K562 (cell line): ENCODE results near the gene KCNH2. TPM values are rescaled to one million over a fixed set of nuclear protein-coding genes. Genes with fewer than 3 reads are reported as not detected.
A peak's percentile ranks its signal among the peaks of the same experiment; 100 is the strongest.

ENCODE experiments used
- CBFA2T3 ChIP-seq: fragments of 450-650 bp; IDR thresholded peaks from 2 replicates; pipeline ENCODE4 v1.6.1; 2017
- FIP1L1 ChIP-seq: fragments of 200-400 bp; formaldehyde crosslinking; IDR thresholded peaks from 2 replicates; pipeline ENCODE4 v1.6.1; 2018; ENCODE audit warnings: mild to moderate bottlenecking, low read depth, low read length; ENCODE audit not compliant: poor library complexity, severe bottlenecking
- GATAD2A ChIP-seq: fragments of 450-650 bp; IDR thresholded peaks from 2 replicates; pipeline ENCODE4 v1.6.1; 2017
- HDAC1 ChIP-seq, 2 experiments: fragments of 450-650 bp; IDR thresholded peaks; 2 replicates each; pipeline ENCODE4 v1.6.1; 2016 to 2017; ENCODE audit warnings: inconsistent platforms in 1 of 2, mild to moderate bottlenecking in 1 of 2, moderate library complexity in 1 of 2
- KLF10 ChIP-seq: fragments of 250-450 bp; sonication (Bioruptor Pico); IDR thresholded peaks from 2 replicates; pipeline ENCODE4 v1.6.1; 2021; ENCODE audit warnings: matching md5 sums
- MTA1 ChIP-seq: fragments of 450-650 bp; IDR thresholded peaks from 2 replicates; pipeline ENCODE4 v1.6.1; 2017; ENCODE audit warnings: borderline replicate concordance
- NBN ChIP-seq: fragments of 450-650 bp; IDR thresholded peaks from 2 replicates; pipeline ENCODE4 v1.6.1; 2016; ENCODE audit warnings: low read depth, mild to moderate bottlenecking
- NCOA6 ChIP-seq: fragments of 450-650 bp; IDR thresholded peaks from 2 replicates; pipeline ENCODE4 v1.6.1; 2017; ENCODE audit warnings: mild to moderate bottlenecking
- PHF8 ChIP-seq: fragments of 200-600 bp; sonication (generic); IDR thresholded peaks from 2 replicates; pipeline ENCODE4 v1.6.1; 2012; ENCODE audit warnings: mixed run types, mild to moderate bottlenecking, inconsistent platforms, low read length, moderate library complexity, borderline replicate concordance
- PPARD ChIP-seq: fragments of 250-450 bp; sonication (Bioruptor Pico); IDR thresholded peaks from 2 replicates; pipeline ENCODE4 v1.8.0; 2022; ENCODE audit warnings: inconsistent platforms, mild to moderate bottlenecking, moderate library complexity
- RAD21 ChIP-seq, 2 experiments: fragments of 250-450 bp in 1 of 2; fragments of 450-650 bp in 1 of 2; sonication (Bioruptor Pico) in 1 of 2; formaldehyde crosslinking in 1 of 2; IDR thresholded peaks in 1 of 2; conservative IDR thresholded peaks in 1 of 2; 2 replicates each; pipeline versions ENCODE4 v1.4.0 to v1.8.0; 2020 to 2022; ENCODE audit warnings: mild to moderate bottlenecking in 2 of 2, moderate library complexity in 1 of 2
- RBM17 ChIP-seq: fragments of 200-400 bp; formaldehyde crosslinking; IDR thresholded peaks from 2 replicates; pipeline ENCODE4 v1.6.1; 2017; ENCODE audit warnings: low read depth, mild to moderate bottlenecking, low read length, borderline replicate concordance
- RFX1 ChIP-seq: fragments of 450-650 bp; IDR thresholded peaks from 2 replicates; pipeline ENCODE4 v1.6.1; 2016; ENCODE audit warnings: mild to moderate bottlenecking, moderate library complexity
- SMAD1 ChIP-seq: fragments of 150-350 bp; IDR thresholded peaks from 2 replicates; pipeline ENCODE4 v1.6.1; 2014; ENCODE audit warnings: low read length, low read depth; ENCODE audit not compliant: partially characterized antibody
- SP1 ChIP-seq: sonication (generic); formaldehyde crosslinking; IDR thresholded peaks from 2 replicates; pipeline ENCODE4 v1.8.1; 2022; ENCODE audit warnings: mild to moderate bottlenecking, missing genetic modification reagents
- ZEB2 ChIP-seq: fragments of 450-650 bp; IDR thresholded peaks from 2 replicates; pipeline ENCODE4 v1.6.1; 2016
- ZNF584 ChIP-seq: fragments of 200-800 bp; sonication (Bioruptor generic); IDR thresholded peaks from 2 replicates; pipeline ENCODE4 v1.6.1; 2016; ENCODE audit warnings: low read depth, mild to moderate bottlenecking, missing genetic modification characterization, missing compliant biosample characterization
- polyA plus RNA-seq, 8 experiments: library from polyadenylated mRNA; depleted of rRNA in 4 of 8; stranded (reverse) in 5 of 8; unstranded in 3 of 8; fragments of >200 nt; fragmentation: Nextera tagmentation in 2 of 8; fragmentation: Illumina TruSeq in 1 of 8; extraction: Ambion mirVana in 2 of 8; extraction: Trizol in 1 of 8; gene quantifications; 2 replicates each; pipeline versions ENCODE4 v1.2.1 to v1.2.3, GENCODE V29; 2011 to 2014; ENCODE audit warnings: inconsistent platforms in 1 of 8, missing spikeins in 1 of 8
- total RNA-seq, 7 experiments: library from RNA; depleted of rRNA in 6 of 7; stranded (reverse); fragments of >200 nt in 6 of 7; fragmentation: Illumina TruSeq in 2 of 7; extraction: Trizol in 2 of 7; gene quantifications; 2 replicates each; pipeline versions ENCODE4 v1.2.1 to v1.2.3, GENCODE V29; 2011 to 2021; ENCODE audit warnings: low replicate concordance in 1 of 7
- TF ChIP-seq, protein P1 (sequence below), 2 experiments: fragments of 450-650 bp; formaldehyde crosslinking in 1 of 2; IDR thresholded peaks; 2 replicates each; pipeline versions ENCODE4 v1.4.0 to v1.6.1; 2014 to 2020; ENCODE audit warnings: mild to moderate bottlenecking in 2 of 2, borderline replicate concordance in 1 of 2, low read depth in 1 of 2
- TF ChIP-seq, protein P2 (sequence below), 2 experiments: fragments of 450-650 bp in 1 of 2; sonication (generic) in 1 of 2; formaldehyde crosslinking; conservative IDR thresholded peaks; 2 replicates each; pipeline versions ENCODE4 v1.4.0 to v1.8.1; 2020 to 2022; ENCODE audit warnings: mild to moderate bottlenecking in 1 of 2, missing genetic modification reagents in 1 of 2

Gene KCNH2
- total and polyA plus RNA-seq, 9 of the 15 experiments (the other 6 are each of a cell fraction or from before 2014, with no cell fraction given) = 18.1 to 368 (median 218) TPM

DNA sequence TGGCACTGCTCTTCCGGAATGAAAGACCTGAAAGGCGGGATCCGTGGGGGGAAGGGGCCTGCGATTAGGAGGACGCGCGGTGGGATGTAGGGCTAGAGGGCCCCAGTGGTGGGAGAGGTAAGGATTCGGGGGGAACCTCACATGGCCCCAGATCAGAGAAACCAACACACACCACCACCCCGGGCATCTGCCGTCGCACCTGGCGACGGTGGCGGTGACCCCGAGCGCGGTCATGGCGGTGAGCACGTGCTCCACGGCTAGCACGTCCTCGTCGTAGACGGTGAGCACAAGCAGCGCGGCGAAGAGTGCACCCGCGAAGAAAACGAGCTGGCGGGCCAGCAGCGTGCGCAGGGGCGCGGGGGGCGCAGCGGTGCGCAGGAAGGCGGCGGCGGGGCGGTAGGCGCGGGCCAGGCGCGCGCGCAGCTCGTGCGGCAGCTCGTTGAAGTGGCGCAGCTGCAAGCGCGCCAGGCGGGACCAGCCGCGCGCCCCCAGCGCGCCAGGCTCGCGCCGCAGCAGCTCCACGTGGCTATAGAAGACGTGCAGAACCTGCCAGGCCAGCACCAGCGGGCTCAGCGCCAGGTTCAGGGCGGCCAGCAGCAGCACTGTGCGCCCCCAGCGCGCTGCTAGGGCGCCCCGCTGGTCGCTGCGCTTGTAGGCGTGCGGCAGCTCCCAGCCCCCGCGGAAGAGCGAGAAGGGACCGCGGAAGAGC lies 40.5 kb upstream of the KCNH2 start (continued):
- no peak for TF ChIP-seq KLF10 (CRISPR knock-in tag)
- TF ChIP-seq ZNF584 (CRISPR knock-in tag) = no peak
- no peak for TF ChIP-seq RBM17
- no peak for TF ChIP-seq NCOA6
- TF ChIP-seq SP1 (CRISPR knock-in tag) = no peak
- no peak for TF ChIP-seq PPARD (CRISPR knock-in tag)
- no peak for TF ChIP-seq GATAD2A
- TF ChIP-seq SMAD1 = no peak
- TF ChIP-seq HDAC1 (IDR thresholded peaks at IDR 0.05) = no peak
- TF ChIP-seq NBN = no peak
- no peak for TF ChIP-seq ZEB2
- TF ChIP-seq CBFA2T3 = no peak
- no peak for TF ChIP-seq RFX1
- TF ChIP-seq, protein P1, sequence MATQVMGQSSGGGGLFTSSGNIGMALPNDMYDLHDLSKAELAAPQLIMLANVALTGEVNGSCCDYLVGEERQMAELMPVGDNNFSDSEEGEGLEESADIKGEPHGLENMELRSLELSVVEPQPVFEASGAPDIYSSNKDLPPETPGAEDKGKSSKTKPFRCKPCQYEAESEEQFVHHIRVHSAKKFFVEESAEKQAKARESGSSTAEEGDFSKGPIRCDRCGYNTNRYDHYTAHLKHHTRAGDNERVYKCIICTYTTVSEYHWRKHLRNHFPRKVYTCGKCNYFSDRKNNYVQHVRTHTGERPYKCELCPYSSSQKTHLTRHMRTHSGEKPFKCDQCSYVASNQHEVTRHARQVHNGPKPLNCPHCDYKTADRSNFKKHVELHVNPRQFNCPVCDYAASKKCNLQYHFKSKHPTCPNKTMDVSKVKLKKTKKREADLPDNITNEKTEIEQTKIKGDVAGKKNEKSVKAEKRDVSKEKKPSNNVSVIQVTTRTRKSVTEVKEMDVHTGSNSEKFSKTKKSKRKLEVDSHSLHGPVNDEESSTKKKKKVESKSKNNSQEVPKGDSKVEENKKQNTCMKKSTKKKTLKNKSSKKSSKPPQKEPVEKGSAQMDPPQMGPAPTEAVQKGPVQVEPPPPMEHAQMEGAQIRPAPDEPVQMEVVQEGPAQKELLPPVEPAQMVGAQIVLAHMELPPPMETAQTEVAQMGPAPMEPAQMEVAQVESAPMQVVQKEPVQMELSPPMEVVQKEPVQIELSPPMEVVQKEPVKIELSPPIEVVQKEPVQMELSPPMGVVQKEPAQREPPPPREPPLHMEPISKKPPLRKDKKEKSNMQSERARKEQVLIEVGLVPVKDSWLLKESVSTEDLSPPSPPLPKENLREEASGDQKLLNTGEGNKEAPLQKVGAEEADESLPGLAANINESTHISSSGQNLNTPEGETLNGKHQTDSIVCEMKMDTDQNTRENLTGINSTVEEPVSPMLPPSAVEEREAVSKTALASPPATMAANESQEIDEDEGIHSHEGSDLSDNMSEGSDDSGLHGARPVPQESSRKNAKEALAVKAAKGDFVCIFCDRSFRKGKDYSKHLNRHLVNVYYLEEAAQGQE (IDR thresholded peaks at IDR 0.05; ENCODE audit: borderline replicate concordance) = no peak
- TF ChIP-seq, protein P1 (CRISPR knock-in tag; IDR thresholded peaks at IDR 0.05; ENCODE audit: low read depth) = 0 out of 2 replicates have a peak, but pooled peaks have one; percentile 4
- no peak for TF ChIP-seq MTA1
- TF ChIP-seq PHF8 = peak; percentile 49; the same call in 1 of the 2 replicates
- TF ChIP-seq, protein P2, sequence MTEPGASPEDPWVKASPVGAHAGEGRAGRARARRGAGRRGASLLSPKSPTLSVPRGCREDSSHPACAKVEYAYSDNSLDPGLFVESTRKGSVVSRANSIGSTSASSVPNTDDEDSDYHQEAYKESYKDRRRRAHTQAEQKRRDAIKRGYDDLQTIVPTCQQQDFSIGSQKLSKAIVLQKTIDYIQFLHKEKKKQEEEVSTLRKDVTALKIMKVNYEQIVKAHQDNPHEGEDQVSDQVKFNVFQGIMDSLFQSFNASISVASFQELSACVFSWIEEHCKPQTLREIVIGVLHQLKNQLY (CRISPR knock-in tag; conservative IDR thresholded peaks at IDR 0.05) = no peak
- peak; percentile 43 for TF ChIP-seq FIP1L1
- no peak for TF ChIP-seq RAD21 (CRISPR knock-in tag; conservative IDR thresholded peaks at IDR 0.05 in 1 of 2, IDR thresholded peaks at IDR 0.05 in 1 of 2)
